H1 (cell line): ENCODE data around the gene COA3. TPM values are rescaled to one million over a fixed set of nuclear protein-coding genes. Genes with fewer than 3 reads are reported as not detected.

Experiments used
- SP4 ChIP-seq: IDR thresholded peaks from 2 replicates; pipeline ENCODE4 v1.6.1; 2012; ENCODE audit warnings: low read length, inconsistent platforms
- SUZ12 ChIP-seq: fragments of 200-600 bp; sonication (generic); IDR thresholded peaks from 2 replicates; pipeline ENCODE4 v1.6.1; 2012; ENCODE audit warnings: mild to moderate bottlenecking, inconsistent platforms, low read length, moderate library complexity, mixed read lengths
- polyA plus RNA-seq, 7 experiments: library from polyadenylated mRNA; depleted of rRNA in 3 of 7; stranded (reverse) in 5 of 7; unstranded in 2 of 7; fragments of >200 nt in 5 of 7; fragments of 200-250 nt in 2 of 7; gene quantifications; 1 replicate in 5 of 7; 2 replicates in 1 of 7; 4 replicates in 1 of 7; pipeline versions ENCODE4 v1.2.1 to v1.2.3, GENCODE V29; 2011 to 2013; ENCODE audit warnings: missing spikeins in 2 of 7, mixed read lengths in 2 of 7
- total RNA-seq: library from RNA; stranded (reverse); fragmentation: NEBNext Ultra II Directional; extraction: Animal tissue kit (Norgen Biotek cat#: 25700); gene quantifications from 2 replicates; pipeline ENCODE4 v1.2.1, GENCODE V29; 2021

COA3 gene
- total and polyA plus RNA-seq, 2 of the 8 experiments (the other 6 are each of a cell fraction or from before 2014, with no cell fraction given), result 68.4 to 143 TPM

DNA sequence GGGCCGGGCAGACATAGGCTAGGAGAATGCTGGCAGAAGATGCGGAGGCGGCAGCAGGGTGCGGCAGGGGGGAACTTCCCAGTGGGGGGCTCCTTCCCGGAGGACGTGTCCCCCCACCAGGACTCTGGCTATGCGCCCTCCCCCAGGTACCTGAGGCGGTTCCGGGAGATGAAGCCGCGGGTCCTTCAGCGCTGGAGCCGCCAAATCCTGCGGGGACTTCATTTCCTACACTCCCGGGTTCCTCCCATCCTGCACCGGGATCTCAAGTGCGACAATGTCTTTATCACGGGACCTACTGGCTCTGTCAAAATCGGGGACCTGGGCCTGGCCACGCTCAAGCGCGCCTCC lies 14.7 kb downstream of the COA3 start (continued):
- TF ChIP-seq SUZ12, result no peak
- no peak for TF ChIP-seq SP4
